A549 treated with ZK216348 at 1 μM for 4 hours (cell line): Measurements from ENCODE around the gene JMJD4. TPM values are rescaled to one million over a fixed set of nuclear protein-coding genes. Genes with fewer than 3 reads are reported as not detected.

ENCODE experiments used
- total RNA-seq: library from RNA; stranded (reverse); fragments of 200-300 nt; extraction: Qiagen RNA extraction; gene quantifications from 5 replicates; pipeline ENCODE4 v1.2.3, GENCODE V29; 2022; ENCODE audit warnings: low read depth

JMJD4 gene
- 24.9 to 34.5 TPM (median 28.9 TPM) in 5 replicates for total RNA-seq

GRCh38 chr1:227734856-227735538 is at the start of gene JMJD4, which contains the start of gene SNAP47:
TSS of gene JMJD4 (minus strand) at chr1:227735302. CDS start at chr1:227735273, 29 bp downstream.
TSS of gene SNAP47 (plus strand) at chr1:227735435. CDS start at chr1:227747737, 12,302 bp downstream.

Other genes with a start within 250 kb of the JMJD4 start
- 0.58 to 2.5 TPM (median 1.8 TPM) in 5 replicates for gene ZNF678, start 171.7 kb downstream of the JMJD4 start, total RNA-seq
- 25.7 to 32.4 TPM (median 29.6 TPM) in 5 replicates for gene SNAP47, start 133 bp upstream of the JMJD4 start, total RNA-seq
- not detected in 5 replicates for gene PRSS38, start 80.4 kb upstream of the JMJD4 start, total RNA-seq
- gene WNT9A, start 212.6 kb upstream of the JMJD4 start, total RNA-seq, result 4.8 to 10.4 TPM (median 8.0 TPM) in 5 replicates